ENCODE results near the gene MED9. TPM values are rescaled to one million over a fixed set of nuclear protein-coding genes. Genes with fewer than 3 reads are reported as not detected.
A peak's percentile ranks its signal among the peaks of the same experiment; 100 is the strongest.

The MED9 gene
- total and polyA plus RNA-seq, 10 of the 15 experiments (the other 5 are each of a cell fraction or from before 2014, with no cell fraction given), result 1.5 to 22.4 (median 14.8) TPM

DNA sequence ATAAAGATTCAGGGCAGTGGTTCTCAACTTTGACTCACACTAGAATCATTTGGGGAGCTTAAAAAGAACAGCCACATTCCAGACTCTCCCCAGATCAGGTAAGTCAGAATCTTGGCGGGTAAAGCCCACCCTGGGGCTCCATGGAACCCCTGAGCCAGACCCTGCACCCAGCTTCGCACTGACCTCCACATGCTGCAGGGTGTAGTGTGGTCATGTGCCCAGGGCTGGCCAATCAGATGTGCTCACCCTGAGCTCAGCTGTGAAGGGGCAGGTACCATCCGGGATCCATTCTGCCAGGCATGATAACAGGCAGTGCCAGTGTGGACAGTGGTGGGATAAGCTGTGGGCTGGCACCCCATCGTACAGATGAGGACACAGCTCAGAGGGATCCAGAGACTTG lies 28.1 kb upstream of the MED9 start:
- TF ChIP-seq, protein P1, sequence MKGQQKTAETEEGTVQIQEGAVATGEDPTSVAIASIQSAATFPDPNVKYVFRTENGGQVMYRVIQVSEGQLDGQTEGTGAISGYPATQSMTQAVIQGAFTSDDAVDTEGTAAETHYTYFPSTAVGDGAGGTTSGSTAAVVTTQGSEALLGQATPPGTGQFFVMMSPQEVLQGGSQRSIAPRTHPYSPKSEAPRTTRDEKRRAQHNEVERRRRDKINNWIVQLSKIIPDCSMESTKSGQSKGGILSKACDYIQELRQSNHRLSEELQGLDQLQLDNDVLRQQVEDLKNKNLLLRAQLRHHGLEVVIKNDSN (IDR thresholded peaks at IDR 0.05; ENCODE audit: borderline replicate concordance, extremely low read length, insufficient read depth, low read depth, low read length), result peak; percentile 66
- TF ChIP-seq SUZ12 (IDR thresholded peaks at IDR 0.05; ENCODE audit: unreplicated experiment), result no peak
- ATAC-seq (no peak), FAIRE-seq (no peak), DNase-seq (ENCODE audit: low read depth, low spot score) (no peak)
- 20% methylated on average over 4 of the region's 4 CpGs for WGBS (ENCODE audit: insufficient coverage, insufficient replicate concordance, low lambda C conversion rate, missing lambda C conversion rate)
- ChIA-PET SMC1A (ENCODE audit: uncharacterized antibody, unreplicated experiment) (interaction anchor here (0.7 kb wide), 1 partner anchor 504 kb away, joined by 3 read pairs; no protein-coding TSS in a partner anchor), CTCF (interaction anchor here (0.6 to 1.8 kb wide), 3 partner anchors 9 to 193 kb away, joined by 3 to 4 read pairs (median 4); no protein-coding TSS in a partner anchor), RAD21 (ENCODE audit: unreplicated experiment) (no interaction called here), POLR2A (no interaction called here)
- Histone ChIP-seq H3K27me3 (replicated peaks in 1 of 2; ENCODE audit: control insufficient read depth in 2 of 2, insufficient read depth in 2 of 2, low read length in 1 of 2) (peaks cover 2 to 4% of the 10 kb centered on the region in 2 experiments; a peak in 1 of 4 replicates), H3K4me1 (ENCODE audit: control insufficient read depth, insufficient read depth, low read length) (no peaks in the 10 kb centered on the region), H3K79me2 (ENCODE audit: control insufficient read depth, insufficient read depth, low read length) (no peaks in the 10 kb centered on the region), H3K4me2 (ENCODE audit: control insufficient read depth, insufficient read depth) (no peak overlapping the region), H3K9ac (ENCODE audit: control insufficient read depth, insufficient read depth, low read length) (no peak overlapping the region), H3K36me3 (ENCODE audit: control insufficient read depth in 2 of 2, insufficient read depth in 2 of 2, low read length in 1 of 2) (no peaks in the 10 kb centered on the region), H3K4me3 (no peak overlapping the region), H4K20me1 (ENCODE audit: control insufficient read depth, insufficient read depth) (no peaks in the 10 kb centered on the region), H3K9me3 (replicated peaks; ENCODE audit: control insufficient read depth, insufficient read depth, low read length) (no peaks in the 10 kb centered on the region), H3K27ac (ENCODE audit: control insufficient read depth, insufficient read depth) (no peak overlapping the region), H2AFZ (ENCODE audit: control insufficient read depth, low read depth, low read length) (no peak overlapping the region)
- intact Hi-C loops (cut with micrococcal nuclease; ENCODE audit: unreplicated experiment) (no loop called here), in situ Hi-C loops (cut with MboI) (no loop called here)
- no TSS peak for BruUV-seq (replicated peaks)

DNA sequence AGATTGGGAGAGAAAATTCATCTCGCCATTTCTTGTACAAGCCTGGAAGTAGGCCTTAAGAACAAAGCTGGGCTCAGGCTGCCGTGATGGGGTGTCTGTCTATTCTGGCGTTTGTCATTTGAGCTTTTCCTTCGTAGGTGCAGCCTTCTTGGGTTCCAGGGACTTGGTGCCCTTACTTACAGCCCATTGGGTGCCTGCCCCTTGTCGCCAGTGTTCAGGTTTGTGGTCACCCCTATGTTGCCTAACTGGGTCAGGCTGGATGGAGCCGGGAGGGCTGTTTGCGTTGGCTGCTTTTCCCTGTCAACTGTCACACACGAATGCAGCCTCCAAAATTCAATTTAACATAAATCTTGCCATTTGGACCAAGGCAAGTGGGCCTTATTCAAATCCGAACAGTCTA lies 23.7 kb upstream of the MED9 start:
- ATAC-seq (no peak), FAIRE-seq (no peak), DNase-seq (ENCODE audit: low read depth, low spot score) (no peak)
- H3K9me3 ChIP-seq (replicated peaks; ENCODE audit: control insufficient read depth, insufficient read depth, low read length), result no peaks in the 10 kb centered on the region
- ChIA-PET RAD21 (ENCODE audit: unreplicated experiment) (no interaction called here), SMC1A (ENCODE audit: uncharacterized antibody, unreplicated experiment) (no interaction called here), POLR2A (no interaction called here), CTCF (interaction anchor here (1.0 kb wide), 1 partner anchor 188 kb away, joined by 3 read pairs; no protein-coding TSS in a partner anchor)
- H3K27me3 ChIP-seq (replicated peaks in 1 of 2; ENCODE audit: control insufficient read depth in 2 of 2, insufficient read depth in 2 of 2, low read length in 1 of 2), result peaks cover 2 to 4% of the 10 kb centered on the region in 2 experiments; a peak in 1 of 4 replicates
- no peak overlapping the region for H3K4me2 ChIP-seq (ENCODE audit: control insufficient read depth, insufficient read depth)
- intact Hi-C loops (cut with micrococcal nuclease; ENCODE audit: unreplicated experiment), result no loop called here
- H2AFZ ChIP-seq (ENCODE audit: control insufficient read depth, low read depth, low read length), result no peak overlapping the region
- H3K4me3 ChIP-seq, result no peak overlapping the region
- no TSS peak for BruUV-seq (replicated peaks)
- H3K27ac ChIP-seq (ENCODE audit: control insufficient read depth, insufficient read depth), result no peak overlapping the region
- H3K4me1 ChIP-seq (ENCODE audit: control insufficient read depth, insufficient read depth, low read length), result no peaks in the 10 kb centered on the region
- no peak overlapping the region for H3K9ac ChIP-seq (ENCODE audit: control insufficient read depth, insufficient read depth, low read length)
- H4K20me1 ChIP-seq (ENCODE audit: control insufficient read depth, insufficient read depth), result no peaks in the 10 kb centered on the region
- TF ChIP-seq FOXK2 (IDR thresholded peaks at IDR 0.05) (no peak), ZSCAN29 (IDR thresholded peaks at IDR 0.05) (no peak), SREBF1 (IDR thresholded peaks at IDR 0.05; ENCODE audit: low read length) (no peak), SREBF2 (IDR thresholded peaks at IDR 0.05; ENCODE audit: low read length) (no peak), HDAC6 (IDR thresholded peaks at IDR 0.05; ENCODE audit: unreplicated experiment) (no peak), JUND (IDR thresholded peaks at IDR 0.05; ENCODE audit: low read depth, low read length) (no peak), HDGF (IDR thresholded peaks at IDR 0.05) (no peak), NFXL1 (IDR thresholded peaks at IDR 0.05; ENCODE audit: borderline replicate concordance) (no peak), YBX1 (IDR thresholded peaks at IDR 0.05) (no peak), SPI1 (IDR thresholded peaks at IDR 0.05; ENCODE audit: borderline replicate concordance, insufficient read depth, low read depth, low read length) (no peak), HDAC2 (IDR thresholded peaks at IDR 0.05) (no peak), FOS (IDR thresholded peaks at IDR 0.05; ENCODE audit: borderline replicate concordance, extremely low read depth, insufficient read length) (no peak), DPF2 (IDR thresholded peaks at IDR 0.05) (no peak), CREB1 (IDR thresholded peaks at IDR 0.05; ENCODE audit: low read depth) (no peak)
- WGBS (ENCODE audit: insufficient coverage, insufficient replicate concordance, low lambda C conversion rate, missing lambda C conversion rate), result 31% methylated on average over 9 of the region's 9 CpGs
- in situ Hi-C loops (cut with MboI), result no loop called here
- H3K79me2 ChIP-seq (ENCODE audit: control insufficient read depth, insufficient read depth, low read length), result no peaks in the 10 kb centered on the region
- no peaks in the 10 kb centered on the region for H3K36me3 ChIP-seq (ENCODE audit: control insufficient read depth in 2 of 2, insufficient read depth in 2 of 2, low read length in 1 of 2)
